ENCODE data around the gene TAF10.

Gene TAF10

DNA sequence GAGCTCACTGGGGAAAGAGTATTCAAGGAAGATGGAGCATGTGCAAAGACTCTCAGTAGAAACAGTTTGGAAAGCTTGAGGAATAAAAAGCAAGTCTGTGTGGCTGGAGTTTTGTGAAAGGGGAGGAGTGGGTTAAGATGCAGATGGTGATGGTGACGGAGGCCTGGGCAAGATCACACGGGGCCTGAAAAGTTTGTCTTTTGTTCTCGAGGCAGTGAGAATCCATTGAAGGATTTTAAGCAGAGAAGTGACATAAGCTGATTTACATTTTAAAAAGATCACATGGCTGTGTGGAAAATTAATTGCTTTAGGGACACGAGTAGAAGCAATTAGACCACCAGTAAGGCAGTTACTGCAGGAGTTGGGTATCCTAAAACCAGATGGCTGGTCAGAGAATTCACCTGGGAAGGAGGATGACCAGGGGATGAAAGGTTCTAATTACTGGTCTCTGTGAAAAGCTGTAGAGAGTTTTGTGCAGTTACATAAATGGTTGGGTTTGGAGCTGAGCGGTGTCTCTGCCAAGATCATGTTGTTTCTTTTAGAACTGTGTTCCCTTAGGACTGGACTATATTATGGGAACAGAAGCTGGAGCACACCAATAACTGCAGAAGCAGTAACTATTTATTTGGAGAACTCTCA, 15.7 kb downstream of the TAF10 start:
- H3K27me3 ChIP-seq (replicated peaks; ENCODE audit: control insufficient read depth, insufficient read depth, low read length) = no peaks in the 10 kb centered on the region
- no peak for TF ChIP-seq CTCF (IDR thresholded peaks at IDR 0.05; ENCODE audit: insufficient read depth, low read length, poor library complexity, severe bottlenecking)
- H3K4me3 ChIP-seq (replicated peaks; ENCODE audit: low read depth, low read length) = no peak overlapping the region
- peaks cover 33% of the 10 kb centered on the region for H3K36me3 ChIP-seq (ENCODE audit: control insufficient read depth, insufficient read depth, low read length)
- DNase-seq (ENCODE audit: extremely low read depth, insufficient read length) = no peak

DNA sequence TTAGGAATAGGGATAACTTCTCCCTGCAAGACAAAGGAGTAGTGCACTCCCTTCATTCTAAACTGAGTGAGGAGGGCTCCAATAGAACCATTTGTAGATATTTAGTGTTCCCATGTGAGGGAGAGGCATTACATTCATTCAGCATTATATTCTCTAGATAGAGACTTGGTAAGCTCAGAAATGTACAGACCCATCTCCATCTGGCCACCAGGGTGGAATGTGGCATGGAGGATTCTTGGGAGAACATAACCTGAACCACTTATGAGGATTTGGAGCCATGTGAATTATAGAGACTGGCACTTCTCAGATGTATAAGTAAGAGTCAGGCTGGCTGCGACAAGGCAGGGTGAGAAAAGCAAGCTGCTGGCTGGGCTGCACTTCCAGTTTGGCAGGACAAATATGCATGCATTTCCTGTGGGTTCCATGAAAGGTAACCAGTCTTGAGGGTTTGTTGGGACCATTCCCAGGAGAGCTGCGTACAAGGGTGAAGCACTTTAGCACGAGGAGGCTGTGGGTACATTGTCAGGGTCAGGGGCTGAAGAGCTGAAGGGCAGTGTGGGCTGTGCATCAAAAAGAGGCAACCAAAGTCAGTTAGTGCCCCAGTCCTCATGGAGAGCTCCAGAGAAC, 17.8 kb downstream of the TAF10 start:
- no peak overlapping the region for H3K4me3 ChIP-seq (replicated peaks; ENCODE audit: low read depth, low read length)
- H3K27me3 ChIP-seq (replicated peaks; ENCODE audit: control insufficient read depth, insufficient read depth, low read length) = no peaks in the 10 kb centered on the region
- peaks cover 17% of the 10 kb centered on the region for H3K36me3 ChIP-seq (ENCODE audit: control insufficient read depth, insufficient read depth, low read length)
- TF ChIP-seq CTCF (IDR thresholded peaks at IDR 0.05; ENCODE audit: insufficient read depth, low read length, poor library complexity, severe bottlenecking) = no peak
- no peak for DNase-seq (ENCODE audit: extremely low read depth, insufficient read length)

DNA sequence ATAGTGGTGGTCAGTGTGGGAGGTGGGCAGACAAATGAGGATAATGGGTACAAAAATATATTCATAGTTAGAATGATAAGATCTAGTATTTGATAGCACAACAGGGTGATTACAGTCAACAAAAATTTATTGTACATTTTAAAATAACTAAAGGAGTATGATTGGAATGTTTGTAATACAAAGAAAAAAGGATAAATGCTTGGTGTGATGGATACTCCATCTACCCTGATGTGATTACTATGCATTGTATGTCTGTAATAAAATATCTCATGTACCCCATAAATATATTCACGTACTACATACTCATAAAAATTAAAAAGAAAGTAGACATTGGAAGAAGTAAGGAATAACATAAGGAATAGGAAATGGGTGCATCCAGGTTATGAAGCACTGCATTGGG, 24.0 kb downstream of the TAF10 start:
- Histone ChIP-seq H3K4me3 (replicated peaks; ENCODE audit: low read depth, low read length) (no peak overlapping the region), H3K36me3 (ENCODE audit: control insufficient read depth, insufficient read depth, low read length) (no peaks in the 10 kb centered on the region; the same call in none of the 2 replicates), H3K27me3 (replicated peaks; ENCODE audit: control insufficient read depth, insufficient read depth, low read length) (no peaks in the 10 kb centered on the region)
- TF ChIP-seq CTCF (IDR thresholded peaks at IDR 0.05; ENCODE audit: insufficient read depth, low read length, poor library complexity, severe bottlenecking) = no peak
- DNase-seq (ENCODE audit: extremely low read depth, insufficient read length) = no peak

- no peak for DNase-seq (ENCODE audit: extremely low read depth, insufficient read length)
- Histone ChIP-seq H3K27me3 (replicated peaks; ENCODE audit: control insufficient read depth, insufficient read depth, low read length) (no peaks in the 10 kb centered on the region), H3K4me3 (replicated peaks; ENCODE audit: low read depth, low read length) (no peak overlapping the region), H3K36me3 (ENCODE audit: control insufficient read depth, insufficient read depth, low read length) (no peaks in the 10 kb centered on the region; the same call in none of the 2 replicates)
- no peak for TF ChIP-seq CTCF (IDR thresholded peaks at IDR 0.05; ENCODE audit: insufficient read depth, low read length, poor library complexity, severe bottlenecking)
Observed at GRCh38 chr11:6587360-6587953, 24.6 kb downstream of the TAF10 start.

DNA sequence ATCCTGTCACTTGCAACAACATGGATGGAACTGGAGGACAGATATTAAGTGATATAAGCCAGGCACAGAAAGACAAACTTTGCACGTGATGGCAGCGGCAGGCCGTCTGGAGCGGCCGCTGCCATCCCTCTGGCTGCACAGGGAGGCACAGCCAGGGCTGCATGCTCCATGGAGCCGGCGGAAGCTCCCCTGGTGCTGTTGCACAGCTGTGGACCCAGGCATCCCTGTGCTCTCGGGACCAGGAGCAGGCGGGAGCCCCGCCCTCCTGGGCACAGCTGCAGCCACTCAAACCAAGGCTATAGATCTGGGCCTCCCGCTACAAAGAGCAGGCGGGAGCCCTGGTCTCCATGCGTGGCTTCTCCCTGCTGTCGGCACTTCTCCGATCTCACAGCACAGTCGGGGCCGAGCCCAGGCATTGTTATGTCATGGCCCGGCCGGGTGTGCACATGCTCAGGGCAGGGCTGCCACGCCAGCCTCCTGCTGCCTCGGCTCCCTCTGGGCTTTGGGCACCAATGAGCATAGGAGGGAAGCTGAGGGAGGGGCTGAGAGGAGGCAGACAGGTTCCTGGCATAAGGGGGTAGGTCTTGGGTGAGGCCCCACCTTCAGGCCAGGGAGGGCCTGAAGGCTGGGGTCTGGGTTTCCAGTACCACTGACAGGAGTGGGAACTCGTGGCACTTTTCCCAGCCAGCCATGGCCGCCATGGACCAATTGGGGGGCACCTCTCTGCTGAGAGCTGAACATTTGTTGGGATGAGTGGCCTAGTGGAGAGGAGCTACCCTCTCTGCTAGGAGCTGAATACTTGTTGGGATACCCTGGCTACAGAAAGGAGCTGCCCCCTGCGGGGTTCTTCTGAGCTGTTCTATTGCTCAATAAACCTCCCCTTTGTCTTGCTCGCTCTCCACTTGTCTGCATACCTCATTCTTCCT, 25.3 kb downstream of the TAF10 start:
- Histone ChIP-seq H3K27me3 (replicated peaks; ENCODE audit: control insufficient read depth, insufficient read depth, low read length) (no peaks in the 10 kb centered on the region), H3K4me3 (replicated peaks; ENCODE audit: low read depth, low read length) (no peak overlapping the region), H3K36me3 (ENCODE audit: control insufficient read depth, insufficient read depth, low read length) (no peaks in the 10 kb centered on the region; the same call in none of the 2 replicates)
- TF ChIP-seq CTCF (IDR thresholded peaks at IDR 0.05; ENCODE audit: insufficient read depth, low read length, poor library complexity, severe bottlenecking) = no peak
- no peak for DNase-seq (ENCODE audit: extremely low read depth, insufficient read length)
